Gastroesophageal sphincter (tissue), 3 donors: ENCODE data around the gene C1orf174.

ENCODE experiments used
- EP300 ChIP-seq: sonication (generic); formaldehyde crosslinking; IDR thresholded peaks from one replicate; pipeline ENCODE4 v1.6.1; 2017; ENCODE audit warnings: antibody characterized with exemption, mild to moderate bottlenecking
- POLR2A ChIP-seq, 2 donors: fragments of 450-650 bp; IDR thresholded peaks; one replicate each; pipeline ENCODE4 v1.6.1; 2017; ENCODE audit warnings: antibody characterized with exemption in 2 of 2, mild to moderate bottlenecking in 2 of 2, moderate library complexity in 1 of 2
- POLR2AphosphoS5 ChIP-seq: sonication (generic); formaldehyde crosslinking; IDR thresholded peaks from one replicate; pipeline ENCODE4 v1.6.1; 2017; ENCODE audit warnings: antibody characterized with exemption
- TF ChIP-seq, protein P1 (sequence below), 4 experiments: fragments of 200-600 bp in 2 of 4; fragments of 450-650 bp in 2 of 4; sonication (generic) in 1 of 4; IDR thresholded peaks; one replicate each; pipeline ENCODE4 v1.5.1; 2017 to 2019; ENCODE audit warnings: antibody characterized with exemption in 4 of 4, mild to moderate bottlenecking in 2 of 4, moderate library complexity in 2 of 4

DNA sequence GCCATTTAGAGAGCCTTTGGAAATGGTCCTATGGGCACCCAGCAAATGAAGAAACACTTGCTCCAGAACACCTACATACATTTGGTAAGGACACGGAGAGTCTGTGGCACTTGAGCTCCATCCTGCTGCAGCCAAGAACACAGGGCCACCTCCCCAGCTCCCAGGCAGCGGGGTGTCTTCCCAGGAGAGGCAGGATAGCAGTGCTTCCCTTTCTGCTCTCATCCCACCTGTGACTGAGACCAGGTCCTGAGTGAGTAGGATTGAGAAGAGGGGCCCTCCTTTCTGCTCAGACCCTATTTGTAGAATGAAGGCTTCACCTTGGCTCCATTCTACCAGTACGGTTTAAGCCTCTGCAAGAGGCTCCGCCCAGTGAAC is 4.1 kb downstream of the C1orf174 start:
- TF ChIP-seq POLR2A (IDR thresholded peaks at IDR 0.05), result no peak
- TF ChIP-seq, protein P1, sequence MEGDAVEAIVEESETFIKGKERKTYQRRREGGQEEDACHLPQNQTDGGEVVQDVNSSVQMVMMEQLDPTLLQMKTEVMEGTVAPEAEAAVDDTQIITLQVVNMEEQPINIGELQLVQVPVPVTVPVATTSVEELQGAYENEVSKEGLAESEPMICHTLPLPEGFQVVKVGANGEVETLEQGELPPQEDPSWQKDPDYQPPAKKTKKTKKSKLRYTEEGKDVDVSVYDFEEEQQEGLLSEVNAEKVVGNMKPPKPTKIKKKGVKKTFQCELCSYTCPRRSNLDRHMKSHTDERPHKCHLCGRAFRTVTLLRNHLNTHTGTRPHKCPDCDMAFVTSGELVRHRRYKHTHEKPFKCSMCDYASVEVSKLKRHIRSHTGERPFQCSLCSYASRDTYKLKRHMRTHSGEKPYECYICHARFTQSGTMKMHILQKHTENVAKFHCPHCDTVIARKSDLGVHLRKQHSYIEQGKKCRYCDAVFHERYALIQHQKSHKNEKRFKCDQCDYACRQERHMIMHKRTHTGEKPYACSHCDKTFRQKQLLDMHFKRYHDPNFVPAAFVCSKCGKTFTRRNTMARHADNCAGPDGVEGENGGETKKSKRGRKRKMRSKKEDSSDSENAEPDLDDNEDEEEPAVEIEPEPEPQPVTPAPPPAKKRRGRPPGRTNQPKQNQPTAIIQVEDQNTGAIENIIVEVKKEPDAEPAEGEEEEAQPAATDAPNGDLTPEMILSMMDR (IDR thresholded peaks at IDR 0.05), result no peak
- TF ChIP-seq POLR2AphosphoS5, result no peak
- no peak for TF ChIP-seq EP300
